GM21737 (cell line): ENCODE data around the gene INPP1.
"Not testable (repeated sequence)": the region's sequence is repeated elsewhere in the genome, so short reads cannot be mapped to it uniquely, and the experiment has no call there.

Experiments
- ATAC-seq: cut with Tn5 transposase; IDR thresholded peaks from one replicate; pipeline ENCODE4 v1.9.1; 2021; ENCODE audit warnings: mild to moderate bottlenecking, moderate library complexity; ENCODE audit not compliant: unreplicated experiment

Gene INPP1

GRCh38 chr2:190343536-190344275, at the start of gene INPP1:
Gene INPP1, plus strand, starts transcription at chr2:190343589. Its CDS starts 16,514 bp downstream, at chr2:190360103.
- ATAC-seq, result peak; percentile 53

GRCh38 chr2:190297880-190298279, 45.5 kb upstream of the INPP1 start:
- not testable (repeated sequence) for ATAC-seq

- ATAC-seq, result no peak
These were observed 42.4 kb upstream of the INPP1 start for GRCh38 chr2:190301032-190301431.

- ATAC-seq, result no peak
These were observed 41.3 kb upstream of the INPP1 start for GRCh38 chr2:190302052-190302451.

GRCh38 chr2:190303647-190304046, 39.7 kb upstream of the INPP1 start:
- ATAC-seq, result no peak

GRCh38 chr2:190304404-190304803, 39.0 kb upstream of the INPP1 start:
- no peak for ATAC-seq

- ATAC-seq, result no peak
These were observed 35.4 kb upstream of the INPP1 start for GRCh38 chr2:190308031-190308430.

GRCh38 chr2:190311893-190312634, 31.3 kb upstream of the INPP1 start:
- ATAC-seq, result no peak

GRCh38 chr2:190312635-190313025, 30.8 kb upstream of the INPP1 start:
- ATAC-seq, result not testable (repeated sequence)

GRCh38 chr2:190313880-190314279, 29.5 kb upstream of the INPP1 start:
- ATAC-seq, result no peak

- no peak for ATAC-seq
These were observed 28.1 kb upstream of the INPP1 start for GRCh38 chr2:190315273-190315672.

- ATAC-seq, result no peak
These were observed 24.9 kb upstream of the INPP1 start for GRCh38 chr2:190318514-190318913.

GRCh38 chr2:190318931-190319554, 24.3 kb upstream of the INPP1 start:
- peak; percentile 31 for ATAC-seq

- peak; percentile 97 for ATAC-seq
These were observed 23.6 kb upstream of the INPP1 start, which contains the start of gene HIBCH for GRCh38 chr2:190319555-190320498. Gene HIBCH, minus strand, starts transcription at chr2:190319826. Its CDS starts 76 bp downstream, at chr2:190319750.

- ATAC-seq, result no peak
These were observed 22.7 kb upstream of the INPP1 start for GRCh38 chr2:190320696-190321095.

- no peak for ATAC-seq
These were observed 20.0 kb upstream of the INPP1 start for GRCh38 chr2:190323406-190323805.

GRCh38 chr2:190325588-190325987, 17.8 kb upstream of the INPP1 start:
- no peak for ATAC-seq

GRCh38 chr2:190327867-190328572, 15.4 kb upstream of the INPP1 start:
- no peak for ATAC-seq

- no peak for ATAC-seq
These were observed 14.7 kb upstream of the INPP1 start for GRCh38 chr2:190328573-190329147.

GRCh38 chr2:190333395-190333794, 10.0 kb upstream of the INPP1 start:
- no peak for ATAC-seq
